ENCODE measurements around the gene SCAMP1. TPM values are rescaled to one million over a fixed set of nuclear protein-coding genes. Genes with fewer than 3 reads are reported as not detected.

SCAMP1 gene
- total and polyA plus RNA-seq, 2 of the 13 experiments (the other 11 are each of a cell fraction or from before 2014, with no cell fraction given), result 18.2 to 33.7 TPM

DNA sequence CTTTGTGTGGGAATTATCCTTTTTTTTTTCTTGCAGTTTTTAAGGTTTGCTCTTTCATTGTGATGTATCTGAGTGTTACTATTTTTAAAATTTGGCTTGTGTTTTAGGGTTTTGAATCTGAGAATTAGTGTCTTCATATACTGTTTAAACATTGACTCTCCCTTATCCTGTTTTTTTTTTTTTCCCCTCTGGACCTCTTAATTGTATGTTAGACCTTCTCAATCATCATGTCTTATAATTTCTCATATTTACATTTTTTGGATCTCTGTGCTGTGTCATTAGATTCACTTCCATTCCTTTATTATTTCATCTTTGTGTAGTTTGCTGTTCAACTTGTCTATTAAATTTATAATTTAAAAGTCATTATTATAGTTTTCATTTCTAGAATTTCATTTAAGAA lies 47.0 kb downstream of the SCAMP1 start:
- H3K4me3 ChIP-seq (replicated peaks in 1 of 3; ENCODE audit: insufficient read depth in 1 of 3, low read depth in 2 of 3, low read length in 3 of 3), result no peak overlapping the region
- H3K79me2 ChIP-seq (ENCODE audit: insufficient read depth, low read length), result peaks cover 7% of the 10 kb centered on the region
- ATAC-seq (no peak), DNase-seq (ENCODE audit: low spot score) (no peak), FAIRE-seq (no peak)
- in situ Hi-C loops (cut with HindIII; ENCODE audit: extremely low pct_ligation_motif_present, low pct_unique_long_range_greater_than_20kb) (no loop called here), intact Hi-C loops (cut with micrococcal nuclease; ENCODE audit: unreplicated experiment) (no loop called here)
- CTCF ChIA-PET (ENCODE audit: low intra/inter-chr PET ratio, low total read pairs), result no interaction called here
- no TSS peak for BruUV-seq (replicated peaks)
- H3K27me3 ChIP-seq (ENCODE audit: control insufficient read depth in 1 of 2, insufficient read depth in 2 of 2, low read length in 2 of 2), result no peaks in the 10 kb centered on the region
- POLR2A ChIA-PET, result no interaction called here
- H2AFZ ChIP-seq (ENCODE audit: low read length), result no peak overlapping the region
- H4K20me1 ChIP-seq (ENCODE audit: insufficient read depth, low read length), result 0 out of 2 replicates have a peak, but pooled peaks cover under 1% of the 10 kb centered on the region
- H3K27ac ChIP-seq (ENCODE audit: extremely low read length, insufficient read depth, low read length), result no peak overlapping the region
- peaks cover 18% of the 10 kb centered on the region for H3K4me1 ChIP-seq (ENCODE audit: insufficient read depth, low read length)
- no peaks in the 10 kb centered on the region for H3K9me3 ChIP-seq (ENCODE audit: low read length)
- H3K9ac ChIP-seq (ENCODE audit: insufficient read depth, low read depth, low read length), result no peak overlapping the region
- TF ChIP-seq, protein P1, sequence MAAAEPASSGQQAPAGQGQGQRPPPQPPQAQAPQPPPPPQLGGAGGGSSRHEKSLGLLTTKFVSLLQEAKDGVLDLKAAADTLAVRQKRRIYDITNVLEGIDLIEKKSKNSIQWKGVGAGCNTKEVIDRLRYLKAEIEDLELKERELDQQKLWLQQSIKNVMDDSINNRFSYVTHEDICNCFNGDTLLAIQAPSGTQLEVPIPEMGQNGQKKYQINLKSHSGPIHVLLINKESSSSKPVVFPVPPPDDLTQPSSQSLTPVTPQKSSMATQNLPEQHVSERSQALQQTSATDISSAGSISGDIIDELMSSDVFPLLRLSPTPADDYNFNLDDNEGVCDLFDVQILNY (CRISPR knock-in tag; conservative IDR thresholded peaks at IDR 0.05), result no peak
- no peak for TF ChIP-seq TBX2 (CRISPR knock-in tag; IDR thresholded peaks at IDR 0.05; ENCODE audit: borderline replicate concordance)
- TF ChIP-seq MBD4 (IDR thresholded peaks at IDR 0.05; ENCODE audit: borderline replicate concordance, low read length), result no peak
- no peak overlapping the region for H3K4me2 ChIP-seq (ENCODE audit: low read depth, low read length)
- H3K36me3 ChIP-seq (replicated peaks in 1 of 2; ENCODE audit: control insufficient read depth in 1 of 2, insufficient read depth in 2 of 2, low read length in 2 of 2), result no peaks in the 10 kb centered on the region

DNA sequence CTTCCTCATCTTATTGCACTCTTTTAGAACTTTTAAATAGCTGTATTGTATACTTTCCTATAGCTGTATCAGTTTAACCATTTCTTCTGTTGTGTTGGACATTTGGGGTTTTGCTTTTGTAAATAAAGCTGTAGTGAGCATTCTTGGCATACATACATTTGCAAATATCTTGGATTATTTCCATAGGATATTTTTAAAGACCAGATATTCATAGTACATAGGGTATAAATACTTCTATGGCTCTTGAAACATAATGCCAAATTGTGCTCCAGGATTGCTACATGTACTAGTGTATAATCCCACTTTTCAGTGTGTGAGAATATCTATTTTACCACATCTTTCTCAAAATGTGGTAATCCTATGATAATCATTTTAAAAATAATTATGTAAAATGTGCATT lies 51.2 kb downstream of the SCAMP1 start:
- H2AFZ ChIP-seq (ENCODE audit: low read length), result no peak overlapping the region
- ATAC-seq (no peak), DNase-seq (ENCODE audit: low spot score) (no peak), FAIRE-seq (no peak)
- H4K20me1 ChIP-seq (ENCODE audit: insufficient read depth, low read length), result no peaks in the 10 kb centered on the region
- H3K36me3 ChIP-seq (replicated peaks in 1 of 2; ENCODE audit: control insufficient read depth in 1 of 2, insufficient read depth in 2 of 2, low read length in 2 of 2), result 0 out of 5 replicates have a peak, but pooled peaks cover 0 to under 1% of the 10 kb centered on the region in 2 experiments
- no peaks in the 10 kb centered on the region for H3K4me1 ChIP-seq (ENCODE audit: insufficient read depth, low read length)
- BruUV-seq (replicated peaks), result no TSS peak
- H3K4me2 ChIP-seq (ENCODE audit: low read depth, low read length), result no peak overlapping the region
- in situ Hi-C loops (cut with HindIII; ENCODE audit: extremely low pct_ligation_motif_present, low pct_unique_long_range_greater_than_20kb) (no loop called here), intact Hi-C loops (cut with micrococcal nuclease; ENCODE audit: unreplicated experiment) (no loop called here)
- no peak overlapping the region for H3K27ac ChIP-seq (ENCODE audit: extremely low read length, insufficient read depth, low read length)
- H3K9ac ChIP-seq (ENCODE audit: insufficient read depth, low read depth, low read length), result no peak overlapping the region
- TF ChIP-seq TOE1 (CRISPR knock-in tag; IDR thresholded peaks at IDR 0.05) (no peak), MAZ (IDR thresholded peaks at IDR 0.05; ENCODE audit: borderline replicate concordance, low read depth, low read length) (no peak), MAZ (CRISPR knock-in tag; IDR thresholded peaks at IDR 0.05; ENCODE audit: low read depth) (no peak), POGK (CRISPR knock-in tag; conservative IDR thresholded peaks at IDR 0.05) (no peak), HDAC1 (CRISPR knock-in tag; IDR thresholded peaks at IDR 0.05) (no peak), ATAD3A (CRISPR knock-in tag; IDR thresholded peaks at IDR 0.05) (no peak), ELF1 (CRISPR knock-in tag; IDR thresholded peaks at IDR 0.05) (no peak), GLMP (CRISPR knock-in tag; IDR thresholded peaks at IDR 0.05; ENCODE audit: borderline replicate concordance) (no peak), CCDC6 (CRISPR knock-in tag; IDR thresholded peaks at IDR 0.05) (no peak), IKZF4 (CRISPR knock-in tag; IDR thresholded peaks at IDR 0.05; ENCODE audit: borderline replicate concordance, low read depth, not compliant biosample characterization) (no peak), ZNF616 (CRISPR knock-in tag; IDR thresholded peaks at IDR 0.05; ENCODE audit: low read depth) (no peak)
- TF ChIP-seq, protein P2, sequence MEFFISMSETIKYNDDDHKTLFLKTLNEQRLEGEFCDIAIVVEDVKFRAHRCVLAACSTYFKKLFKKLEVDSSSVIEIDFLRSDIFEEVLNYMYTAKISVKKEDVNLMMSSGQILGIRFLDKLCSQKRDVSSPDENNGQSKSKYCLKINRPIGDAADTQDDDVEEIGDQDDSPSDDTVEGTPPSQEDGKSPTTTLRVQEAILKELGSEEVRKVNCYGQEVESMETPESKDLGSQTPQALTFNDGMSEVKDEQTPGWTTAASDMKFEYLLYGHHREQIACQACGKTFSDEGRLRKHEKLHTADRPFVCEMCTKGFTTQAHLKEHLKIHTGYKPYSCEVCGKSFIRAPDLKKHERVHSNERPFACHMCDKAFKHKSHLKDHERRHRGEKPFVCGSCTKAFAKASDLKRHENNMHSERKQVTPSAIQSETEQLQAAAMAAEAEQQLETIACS (CRISPR knock-in tag; IDR thresholded peaks at IDR 0.05), result no peak
- peaks cover 7% of the 10 kb centered on the region for H3K79me2 ChIP-seq (ENCODE audit: insufficient read depth, low read length)
- ChIA-PET POLR2A (no interaction called here), CTCF (ENCODE audit: low intra/inter-chr PET ratio, low total read pairs) (no interaction called here)
- H3K27me3 ChIP-seq (ENCODE audit: control insufficient read depth in 1 of 2, insufficient read depth in 2 of 2, low read length in 2 of 2), result no peaks in the 10 kb centered on the region
- H3K4me3 ChIP-seq (replicated peaks in 1 of 3; ENCODE audit: insufficient read depth in 1 of 3, low read depth in 2 of 3, low read length in 3 of 3), result no peak overlapping the region
- H3K9me3 ChIP-seq (ENCODE audit: low read length), result no peaks in the 10 kb centered on the region

Measured in HepG2 (cell line).